ENCODE measurements around the gene VCAN.

The VCAN gene

GRCh38 chr5:83494087-83494620 lies 22.6 kb downstream of the VCAN start:
- DNase-seq = no peak

DNA sequence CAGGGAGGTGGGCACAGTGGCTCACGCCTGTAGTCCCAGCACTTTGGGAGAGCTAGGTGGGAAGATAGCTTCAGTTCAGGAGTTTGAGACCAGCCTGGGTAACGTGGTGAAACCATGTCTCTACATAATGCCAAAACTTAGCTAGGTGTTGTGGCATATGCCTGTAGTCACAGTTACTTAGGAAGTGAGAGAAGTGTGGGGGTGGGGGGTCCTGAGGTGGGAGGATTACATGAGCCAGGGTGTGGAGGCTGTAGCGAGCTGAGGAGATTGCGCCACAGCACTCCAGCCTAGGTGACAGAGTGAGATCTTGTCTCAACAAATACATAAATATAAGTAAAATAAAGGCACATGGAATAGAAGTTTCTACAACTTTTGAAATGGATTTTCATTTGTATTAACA lies 23.1 kb downstream of the VCAN start:
- DNase-seq = no peak

DNA sequence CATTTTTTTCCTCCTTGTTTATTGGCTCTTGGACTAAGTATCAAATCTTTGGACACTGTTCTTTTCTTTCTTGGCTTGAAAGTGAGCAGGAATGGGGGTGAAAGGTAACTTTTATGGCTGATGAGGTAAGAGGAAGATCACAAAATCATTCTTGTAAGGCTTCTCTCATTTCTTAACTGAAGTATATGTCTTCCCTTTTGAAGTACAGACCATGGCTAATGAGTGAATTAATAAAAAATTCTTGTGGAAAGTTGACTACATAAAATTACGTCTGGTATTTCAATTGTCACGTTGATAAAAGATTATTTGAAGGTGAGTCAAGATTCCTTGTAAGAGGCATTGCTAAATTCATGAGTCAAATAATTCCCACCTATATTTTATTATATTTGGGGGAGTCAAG lies 25.1 kb downstream of the VCAN start:
- DNase-seq = no peak

- no peak for DNase-seq
These were observed 27.0 kb downstream of the VCAN start for GRCh38 chr5:83498585-83498984.

DNA sequence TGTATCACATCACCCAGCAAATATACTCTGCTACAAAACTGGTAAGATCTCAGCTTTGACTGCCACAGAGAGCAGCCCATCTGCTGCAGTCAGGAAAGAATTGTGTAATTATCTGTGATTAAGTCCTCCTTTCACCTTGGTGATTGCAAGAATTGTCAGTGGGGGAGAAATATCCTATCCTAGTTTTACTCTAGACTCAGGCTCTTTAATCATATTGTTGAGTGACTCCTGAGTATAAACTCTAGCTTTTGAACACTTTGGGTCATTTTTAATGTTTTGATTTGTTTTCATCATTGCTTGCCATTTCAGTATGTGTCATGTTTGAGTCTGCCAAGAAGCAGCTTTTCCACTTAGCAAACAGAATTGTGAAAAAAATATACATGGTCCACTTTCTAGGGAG lies 32.1 kb downstream of the VCAN start:
- peak in 1 of 56 donors; percentile 0 for DNase-seq

GRCh38 chr5:83507431-83507830 lies 35.9 kb downstream of the VCAN start:
- DNase-seq = no peak

- peak in 3 of 56 donors; percentile 3 to 18 (median 7) for DNase-seq
These were observed 38.0 kb downstream of the VCAN start for GRCh38 chr5:83509540-83509939.

DNA sequence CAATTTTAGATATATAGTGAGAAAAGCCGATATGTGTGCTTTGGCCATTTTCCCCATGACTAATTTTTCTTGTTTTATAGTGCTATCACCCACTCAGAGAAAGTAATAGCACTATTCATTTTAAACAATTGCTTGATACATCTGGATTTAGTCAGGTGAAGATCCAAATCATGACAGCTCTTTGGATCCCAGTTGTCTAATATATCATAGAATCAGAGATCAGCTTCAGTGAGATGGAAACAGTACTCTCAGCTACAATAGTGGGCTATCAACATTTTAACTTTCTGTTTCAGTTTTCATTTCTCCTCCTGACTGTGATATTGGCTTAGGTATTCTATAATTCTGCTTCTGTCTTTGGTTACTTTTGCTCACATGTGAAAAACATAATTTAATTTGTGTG lies 38.7 kb downstream of the VCAN start:
- DNase-seq = no peak

- DNase-seq = no peak
These were observed 40.7 kb downstream of the VCAN start for GRCh38 chr5:83512061-83512745.

DNA sequence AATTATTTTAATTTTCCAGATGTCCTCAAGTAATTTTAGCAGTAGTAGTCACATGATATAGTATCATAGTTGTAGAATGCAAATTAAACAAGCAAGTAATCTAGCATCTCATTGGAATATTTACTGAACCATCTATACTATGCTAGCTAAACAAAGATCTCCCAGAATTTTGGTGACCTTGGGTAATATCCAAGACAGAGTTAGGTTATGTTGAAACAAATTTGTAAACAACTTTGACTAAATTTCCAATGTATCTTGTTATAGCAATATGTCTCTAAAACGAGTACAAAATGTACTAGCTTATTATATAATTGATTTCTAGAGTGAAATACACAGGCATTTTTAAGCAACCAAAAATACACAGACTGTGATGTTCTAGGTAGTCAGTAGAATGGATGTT lies 41.5 kb downstream of the VCAN start:
- no peak for DNase-seq

- DNase-seq = no peak
These were observed 41.9 kb downstream of the VCAN start for GRCh38 chr5:83513491-83513890.

GRCh38 chr5:83516377-83516776 lies 44.8 kb downstream of the VCAN start:
- no peak for DNase-seq

GRCh38 chr5:83517072-83517687 lies 45.6 kb downstream of the VCAN start:
- DNase-seq = no peak

- no peak for DNase-seq
These were observed 46.1 kb downstream of the VCAN start for GRCh38 chr5:83517688-83518085.

- no peak for DNase-seq
These were observed 46.9 kb downstream of the VCAN start for GRCh38 chr5:83518319-83519061.

DNA sequence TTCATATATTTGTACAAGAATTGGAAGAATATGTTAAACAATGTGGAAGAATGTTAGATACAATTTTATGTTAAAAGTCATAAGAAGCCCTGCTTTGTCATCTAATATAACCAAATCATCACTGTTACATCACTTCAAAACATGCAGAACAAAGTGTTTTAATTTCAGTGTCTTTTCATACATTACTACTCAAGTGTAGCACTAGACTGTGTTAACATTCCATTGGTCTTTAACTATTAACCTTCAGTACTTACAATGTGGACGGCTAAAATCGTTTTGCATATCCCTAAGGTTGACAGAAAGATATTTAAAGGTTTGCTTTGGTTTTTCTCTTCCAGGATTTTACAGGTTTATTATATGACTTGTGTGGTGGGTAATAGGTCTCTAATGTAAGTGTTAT lies 50.9 kb downstream of the VCAN start:
- no peak for DNase-seq

DNA sequence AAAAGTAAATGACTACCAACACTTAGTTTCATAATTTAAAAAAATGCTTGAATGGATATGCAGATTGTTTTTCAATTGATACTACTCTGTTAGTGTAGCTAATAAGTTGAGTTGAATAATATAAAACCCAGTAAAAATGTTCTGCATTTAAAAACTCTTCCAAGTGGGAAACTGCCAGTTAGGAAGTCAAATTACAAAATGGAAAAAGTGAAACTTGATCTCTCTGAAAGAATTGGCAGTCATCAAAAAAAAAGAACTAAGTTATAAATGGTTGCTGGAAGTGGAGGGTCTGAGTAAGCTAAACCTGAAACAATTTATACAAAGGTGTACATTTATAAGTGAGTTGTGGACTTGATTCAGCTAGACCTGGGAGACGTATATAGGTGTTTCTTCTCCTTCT lies 52.4 kb downstream of the VCAN start:
- no peak for DNase-seq

- no peak for DNase-seq
These were observed 52.8 kb downstream of the VCAN start for GRCh38 chr5:83524345-83524744.

GRCh38 chr5:83524991-83525390 lies 53.4 kb downstream of the VCAN start:
- no peak for DNase-seq

GRCh38 chr5:83526289-83526688 lies 54.7 kb downstream of the VCAN start:
- no peak for DNase-seq

GRCh38 chr5:83527221-83527620 lies 55.7 kb downstream of the VCAN start:
- DNase-seq = no peak

GRCh38 chr5:83527722-83528438 lies 56.3 kb downstream of the VCAN start:
- DNase-seq = no peak
